Measurements from ENCODE around the gene SLC7A1. TPM values are rescaled to one million over a fixed set of nuclear protein-coding genes. Genes with fewer than 3 reads are reported as not detected.

SLC7A1 gene
- total and polyA plus RNA-seq, 2 of the 13 experiments (the other 11 are each of a cell fraction or from before 2014, with no cell fraction given) = 14.5 to 15.3 TPM

DNA sequence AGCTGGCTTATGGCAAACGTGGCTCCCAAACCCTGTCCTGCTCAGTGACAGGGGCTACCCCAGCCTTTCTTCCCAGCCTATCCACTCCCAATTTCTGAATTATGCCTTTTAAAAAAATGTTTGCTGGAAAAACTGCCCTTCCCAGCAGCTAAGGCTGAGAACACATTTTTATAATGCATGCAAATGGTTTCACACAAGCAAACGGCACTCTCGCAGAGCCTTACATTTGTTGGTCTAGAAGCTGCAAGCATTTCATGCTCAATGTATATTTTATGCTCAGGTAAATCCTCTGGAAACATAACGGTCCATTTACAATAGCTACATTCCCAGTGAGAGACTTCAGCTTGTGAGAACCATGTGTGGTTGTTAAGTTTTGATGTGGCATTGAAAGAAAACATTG, 61.4 kb downstream of the SLC7A1 start:
- H3K79me2 ChIP-seq (ENCODE audit: insufficient read depth, low read length) = peaks cover 5% of the 10 kb centered on the region
- no peak overlapping the region for H3K9ac ChIP-seq (ENCODE audit: insufficient read depth, low read depth, low read length)
- no peak for TF ChIP-seq ZNF430 (CRISPR knock-in tag; IDR thresholded peaks at IDR 0.05)
- TF ChIP-seq TAF1 (CRISPR knock-in tag; IDR thresholded peaks at IDR 0.05) = no peak
- no peak for TF ChIP-seq ZNF747 (CRISPR knock-in tag; IDR thresholded peaks at IDR 0.05; ENCODE audit: borderline replicate concordance)
- TF ChIP-seq, protein P1, sequence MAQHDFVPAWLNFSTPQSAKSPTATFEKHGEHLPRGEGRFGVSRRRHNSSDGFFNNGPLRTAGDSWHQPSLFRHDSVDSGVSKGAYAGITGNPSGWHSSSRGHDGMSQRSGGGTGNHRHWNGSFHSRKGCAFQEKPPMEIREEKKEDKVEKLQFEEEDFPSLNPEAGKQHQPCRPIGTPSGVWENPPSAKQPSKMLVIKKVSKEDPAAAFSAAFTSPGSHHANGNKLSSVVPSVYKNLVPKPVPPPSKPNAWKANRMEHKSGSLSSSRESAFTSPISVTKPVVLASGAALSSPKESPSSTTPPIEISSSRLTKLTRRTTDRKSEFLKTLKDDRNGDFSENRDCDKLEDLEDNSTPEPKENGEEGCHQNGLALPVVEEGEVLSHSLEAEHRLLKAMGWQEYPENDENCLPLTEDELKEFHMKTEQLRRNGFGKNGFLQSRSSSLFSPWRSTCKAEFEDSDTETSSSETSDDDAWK (CRISPR knock-in tag; IDR thresholded peaks at IDR 0.05) = no peak
- no peak for TF ChIP-seq EEA1 (CRISPR knock-in tag; IDR thresholded peaks at IDR 0.05; ENCODE audit: borderline replicate concordance)
- no peak for TF ChIP-seq ZNF510 (CRISPR knock-in tag; IDR thresholded peaks at IDR 0.05; ENCODE audit: low read depth)
- TF ChIP-seq CC2D1A (CRISPR knock-in tag; IDR thresholded peaks at IDR 0.05) = no peak
- TF ChIP-seq, protein P2, sequence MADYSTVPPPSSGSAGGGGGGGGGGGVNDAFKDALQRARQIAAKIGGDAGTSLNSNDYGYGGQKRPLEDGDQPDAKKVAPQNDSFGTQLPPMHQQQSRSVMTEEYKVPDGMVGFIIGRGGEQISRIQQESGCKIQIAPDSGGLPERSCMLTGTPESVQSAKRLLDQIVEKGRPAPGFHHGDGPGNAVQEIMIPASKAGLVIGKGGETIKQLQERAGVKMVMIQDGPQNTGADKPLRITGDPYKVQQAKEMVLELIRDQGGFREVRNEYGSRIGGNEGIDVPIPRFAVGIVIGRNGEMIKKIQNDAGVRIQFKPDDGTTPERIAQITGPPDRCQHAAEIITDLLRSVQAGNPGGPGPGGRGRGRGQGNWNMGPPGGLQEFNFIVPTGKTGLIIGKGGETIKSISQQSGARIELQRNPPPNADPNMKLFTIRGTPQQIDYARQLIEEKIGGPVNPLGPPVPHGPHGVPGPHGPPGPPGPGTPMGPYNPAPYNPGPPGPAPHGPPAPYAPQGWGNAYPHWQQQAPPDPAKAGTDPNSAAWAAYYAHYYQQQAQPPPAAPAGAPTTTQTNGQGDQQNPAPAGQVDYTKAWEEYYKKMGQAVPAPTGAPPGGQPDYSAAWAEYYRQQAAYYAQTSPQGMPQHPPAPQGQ (CRISPR knock-in tag; IDR thresholded peaks at IDR 0.05; ENCODE audit: borderline replicate concordance) = no peak
- H3K36me3 ChIP-seq (replicated peaks in 1 of 2; ENCODE audit: control insufficient read depth in 1 of 2, insufficient read depth in 2 of 2, low read length in 2 of 2) = peaks cover 34 to 84% of the 10 kb centered on the region in 2 experiments
- no TSS peak for BruUV-seq (replicated peaks)
- ChIA-PET POLR2A (no interaction called here), CTCF (ENCODE audit: low intra/inter-chr PET ratio, low total read pairs) (no interaction called here)
- H3K4me3 ChIP-seq (replicated peaks in 1 of 3; ENCODE audit: insufficient read depth in 1 of 3, low read depth in 2 of 3, low read length in 3 of 3) = no peak overlapping the region
- no peaks in the 10 kb centered on the region for H3K27me3 ChIP-seq (ENCODE audit: control insufficient read depth in 1 of 2, insufficient read depth in 2 of 2, low read length in 2 of 2)
- H3K27ac ChIP-seq (ENCODE audit: extremely low read length, insufficient read depth, low read length) = no peak overlapping the region
- intact Hi-C loops (cut with micrococcal nuclease; ENCODE audit: unreplicated experiment) (no loop called here), in situ Hi-C loops (cut with HindIII; ENCODE audit: extremely low pct_ligation_motif_present, low pct_unique_long_range_greater_than_20kb) (no loop called here)
- ATAC-seq (no peak), FAIRE-seq (no peak), DNase-seq (ENCODE audit: low spot score) (no peak)
- no peak overlapping the region for H3K4me2 ChIP-seq (ENCODE audit: low read depth, low read length)
- no peak overlapping the region for H2AFZ ChIP-seq (ENCODE audit: low read length)
- H4K20me1 ChIP-seq (ENCODE audit: insufficient read depth, low read length) = peaks cover 15% of the 10 kb centered on the region; the same call in 1 of the 2 replicates
- no peaks in the 10 kb centered on the region for H3K4me1 ChIP-seq (ENCODE audit: insufficient read depth, low read length)
- WGBS (ENCODE audit: low lambda C conversion rate) = 99% methylated on average over 4 of the region's 4 CpGs
- H3K9me3 ChIP-seq (ENCODE audit: low read length) = no peaks in the 10 kb centered on the region
